GM18505 (cell line): ENCODE data around the gene TBL2.
A peak's percentile ranks its signal among the peaks of the same experiment; 100 is the strongest.

Experiments used
- ATAC-seq: cut with Tn5 transposase; IDR thresholded peaks from one replicate; pipeline ENCODE4 v1.9.1; 2021; ENCODE audit not compliant: unreplicated experiment
- POLR2A ChIP-seq: IDR thresholded peaks from 4 replicates; pipeline ENCODE4 v1.6.1; 2011; ENCODE audit warnings: borderline replicate concordance; ENCODE audit not compliant: insufficient read depth, insufficient read length; ENCODE audit errors: extremely low read depth

Gene TBL2

DNA sequence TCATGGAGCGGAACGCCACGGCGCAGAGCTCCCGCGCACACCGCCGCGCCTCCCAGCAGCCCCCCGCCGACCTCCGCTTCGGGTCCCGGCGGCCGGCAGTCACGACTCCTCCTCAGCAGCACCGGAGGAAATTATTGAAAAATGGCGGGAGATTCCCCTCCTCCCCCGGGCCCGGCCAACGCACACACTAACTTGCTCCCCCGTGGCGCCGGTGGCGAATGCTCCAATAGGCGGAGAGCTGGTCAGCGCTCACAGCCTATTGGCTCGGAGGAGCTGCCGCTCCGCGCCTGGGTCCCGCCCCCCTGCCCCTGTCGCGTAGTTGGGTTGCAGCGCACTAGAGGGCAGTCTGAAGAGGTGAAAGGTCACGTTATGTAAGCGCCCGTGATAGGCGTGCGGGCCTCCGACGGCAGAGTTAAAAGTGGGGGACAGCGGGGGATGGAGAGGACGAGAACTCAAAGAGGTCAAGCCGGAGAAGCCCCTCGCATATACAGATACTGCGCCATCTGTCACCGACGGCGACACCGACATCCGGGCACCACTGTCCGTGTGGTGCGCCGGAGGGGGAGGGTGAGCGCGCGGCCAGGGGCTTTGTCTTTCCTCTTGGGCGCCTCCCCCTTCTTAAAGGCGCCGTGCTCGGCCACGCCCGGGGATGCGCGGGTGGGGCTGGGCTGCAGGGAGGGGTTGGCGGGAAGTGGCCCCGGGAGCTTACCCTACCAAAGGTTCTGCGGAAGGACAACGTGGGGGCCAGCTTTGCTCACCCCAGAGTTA is 56.1 kb downstream of the TBL2 start, which contains the start of gene BAZ1B:
BAZ1B (minus strand) TSS at position 189 of the 768 bp plus-strand sequence. CDS start 360 bp downstream, outside the sequence.
- peak; percentile 81 for ATAC-seq
- TF ChIP-seq POLR2A: peak; percentile 77

DNA sequence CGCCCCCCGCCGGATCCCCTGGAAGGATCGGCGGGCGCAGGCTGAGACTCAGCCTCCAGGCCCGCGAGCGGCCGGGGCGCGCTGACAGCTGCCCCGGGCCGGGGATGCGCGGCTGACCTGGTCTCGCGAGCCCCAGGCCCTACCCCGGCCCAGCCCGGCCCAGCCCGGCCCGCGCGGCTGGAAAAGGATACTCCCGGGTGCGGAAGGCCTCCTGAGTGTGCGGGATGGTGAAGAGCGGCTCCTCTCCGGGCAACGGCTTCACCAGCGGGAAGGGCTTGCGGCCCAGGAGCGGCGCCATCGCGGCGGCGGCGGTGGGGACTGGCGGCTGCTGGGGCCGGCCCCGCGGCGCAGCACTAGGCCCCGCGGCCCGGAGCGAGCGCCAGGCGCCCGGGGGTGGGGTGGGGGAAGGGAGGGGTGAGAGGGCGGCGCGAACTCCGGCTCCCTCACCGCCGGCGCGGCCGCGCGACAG is 56.7 kb downstream of the TBL2 start:
- peak; percentile 47 for ATAC-seq
- TF ChIP-seq POLR2A: peak; percentile 52

DNA sequence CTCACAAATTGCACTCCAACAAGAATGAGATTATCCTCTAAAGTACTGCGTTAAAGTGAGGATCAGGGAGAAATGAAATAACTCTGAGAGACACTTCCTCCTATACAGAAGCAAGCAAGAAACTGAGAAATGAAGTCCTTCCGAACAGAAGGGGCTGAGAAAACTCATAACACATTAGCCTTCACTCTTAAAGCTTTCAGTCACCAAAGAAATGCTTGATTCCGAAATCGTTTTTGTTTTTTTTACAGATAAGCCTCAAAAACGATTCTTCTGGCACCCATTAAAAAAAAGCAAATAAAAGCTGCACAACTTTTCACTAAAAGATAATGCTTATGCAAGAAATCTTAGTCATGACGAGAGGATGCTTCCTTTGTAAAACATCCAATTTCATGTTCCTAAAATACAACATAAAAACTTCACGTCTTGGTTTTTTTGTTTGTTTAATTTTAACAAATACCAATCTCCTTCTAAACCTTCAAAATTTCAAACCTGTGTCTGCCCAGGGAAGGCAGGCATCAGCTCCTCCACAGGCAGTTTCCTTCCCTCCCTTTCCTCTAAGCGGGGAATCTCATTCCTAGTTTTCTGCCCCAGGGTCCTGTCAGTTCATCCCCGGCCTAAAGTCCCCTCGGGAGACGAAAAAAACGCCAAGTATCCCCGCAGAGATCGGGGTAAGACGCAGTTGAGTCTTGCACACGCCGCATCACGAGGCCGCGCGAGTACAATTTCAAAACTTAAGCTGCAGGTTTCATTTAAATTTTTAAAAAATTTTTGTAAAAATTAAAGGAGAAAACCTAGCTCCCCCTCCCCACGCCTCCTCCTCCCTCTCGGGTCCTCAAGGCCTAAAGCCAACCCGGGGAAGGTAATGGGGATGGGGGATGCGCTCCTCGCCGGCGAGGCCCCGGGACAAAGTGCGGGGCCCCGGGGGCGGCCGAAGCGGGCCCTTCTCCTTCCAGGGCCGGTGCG is 57.4 kb downstream of the TBL2 start:
- TF ChIP-seq POLR2A: no peak
- peak; percentile 1 for ATAC-seq

- ATAC-seq: no peak
- TF ChIP-seq POLR2A: no peak
These were observed 58.3 kb downstream of the TBL2 start for GRCh38 chr7:73519867-73520672.

- TF ChIP-seq POLR2A: no peak
These were observed 59.9 kb downstream of the TBL2 start for GRCh38 chr7:73518470-73518869.

More at GRCh38 chr7:73518470-73518869, 59.9 kb downstream of the TBL2 start:
- no peak for ATAC-seq
